ENCODE measurements around the gene AEBP1. TPM values are rescaled to one million over a fixed set of nuclear protein-coding genes. Genes with fewer than 3 reads are reported as not detected.

AEBP1 gene
- total RNA-seq, 1 experiment from 2014 or later = 49.3 TPM

- Histone ChIP-seq H3K4me1 (ENCODE audit: insufficient read depth, low read length) (no peaks in the 10 kb centered on the region), H3K18ac (ENCODE audit: insufficient read length, low read depth, low read length) (no peak overlapping the region), H3K23ac (ENCODE audit: insufficient read length, low read depth, low read length) (no peak overlapping the region), H3K79me1 (ENCODE audit: insufficient read depth, low read depth, low read length, poor library complexity, severe bottlenecking) (no peaks in the 10 kb centered on the region), H2BK5ac (ENCODE audit: insufficient read length, low read length) (no peak overlapping the region), H3K56ac (ENCODE audit: insufficient read length, low read depth, low read length) (no peak overlapping the region), H4K5ac (ENCODE audit: insufficient read length, low read depth, low read length) (no peak overlapping the region), H2BK20ac (ENCODE audit: low read depth, low read length, poor library complexity, severe bottlenecking) (no peak overlapping the region), H3K79me2 (ENCODE audit: insufficient read depth, low read length) (no peaks in the 10 kb centered on the region), H3K9me3 (ENCODE audit: control insufficient read depth, low read depth, low read length) (no peaks in the 10 kb centered on the region), H2BK15ac (ENCODE audit: low read depth, low read length) (no peak overlapping the region), H3K14ac (ENCODE audit: insufficient read depth, low read length) (no peak overlapping the region), H3T11ph (ENCODE audit: low read length) (no peak overlapping the region), H2AFZ (ENCODE audit: low read length) (no peak overlapping the region), H3K9ac (ENCODE audit: extremely low read depth, insufficient read length, low read length) (no peak overlapping the region), H2BK120ac (ENCODE audit: low read depth, low read length, poor library complexity, severe bottlenecking) (no peak overlapping the region), H4K8ac (replicated peaks; ENCODE audit: insufficient read length, low read depth, low read length) (no peak overlapping the region), H3K27ac (ENCODE audit: insufficient read length, low read depth, low read length) (no peak overlapping the region), H3K27me3 (ENCODE audit: insufficient read depth, low read length) (no peaks in the 10 kb centered on the region), H2BK12ac (ENCODE audit: insufficient read length, low read depth, low read length) (no peak overlapping the region), H4K20me1 (ENCODE audit: control insufficient read depth, insufficient read depth, insufficient read length) (no peaks in the 10 kb centered on the region), H3K4ac (ENCODE audit: low read depth, low read length) (no peak overlapping the region), H3K23me2 (ENCODE audit: insufficient read length, low read depth, low read length, poor library complexity, severe bottlenecking) (no peaks in the 10 kb centered on the region), H2AK5ac (ENCODE audit: insufficient read length, low read length) (no peak overlapping the region), H3K4me2 (ENCODE audit: insufficient read depth, insufficient read length, low read length) (no peak overlapping the region), H4K91ac (ENCODE audit: insufficient read length, low read depth, low read length) (no peak overlapping the region)
- no CpG with 5 or more reads among the region's 3 CpGs for WGBS (ENCODE audit: extremely low coverage, insufficient read length, low lambda C conversion rate)
- peaks cover 30% of the 10 kb centered on the region for H3K27me3 Mint-ChIP-seq (ENCODE audit: low read depth)
- peaks cover 0 to 10% of the 10 kb centered on the region in 2 experiments; a peak in 2 of 4 replicates for H3K4me1 Mint-ChIP-seq
- TF ChIP-seq, protein P1, sequence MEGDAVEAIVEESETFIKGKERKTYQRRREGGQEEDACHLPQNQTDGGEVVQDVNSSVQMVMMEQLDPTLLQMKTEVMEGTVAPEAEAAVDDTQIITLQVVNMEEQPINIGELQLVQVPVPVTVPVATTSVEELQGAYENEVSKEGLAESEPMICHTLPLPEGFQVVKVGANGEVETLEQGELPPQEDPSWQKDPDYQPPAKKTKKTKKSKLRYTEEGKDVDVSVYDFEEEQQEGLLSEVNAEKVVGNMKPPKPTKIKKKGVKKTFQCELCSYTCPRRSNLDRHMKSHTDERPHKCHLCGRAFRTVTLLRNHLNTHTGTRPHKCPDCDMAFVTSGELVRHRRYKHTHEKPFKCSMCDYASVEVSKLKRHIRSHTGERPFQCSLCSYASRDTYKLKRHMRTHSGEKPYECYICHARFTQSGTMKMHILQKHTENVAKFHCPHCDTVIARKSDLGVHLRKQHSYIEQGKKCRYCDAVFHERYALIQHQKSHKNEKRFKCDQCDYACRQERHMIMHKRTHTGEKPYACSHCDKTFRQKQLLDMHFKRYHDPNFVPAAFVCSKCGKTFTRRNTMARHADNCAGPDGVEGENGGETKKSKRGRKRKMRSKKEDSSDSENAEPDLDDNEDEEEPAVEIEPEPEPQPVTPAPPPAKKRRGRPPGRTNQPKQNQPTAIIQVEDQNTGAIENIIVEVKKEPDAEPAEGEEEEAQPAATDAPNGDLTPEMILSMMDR (conservative IDR thresholded peaks at IDR 0.05) = no peak
- H3K9me3 Mint-ChIP-seq = no peaks in the 10 kb centered on the region; a peak in 1 of 5 replicates
- H3K27ac Mint-ChIP-seq = no peak overlapping the region
- H3K36me3 Mint-ChIP-seq (ENCODE audit: insufficient read depth in 1 of 3, low read depth in 3 of 3) = no peaks in the 10 kb centered on the region
- H3K4me3 Mint-ChIP-seq = no peak overlapping the region
- DNase-seq = no peak
Measured at GRCh38 chr7:44095781-44096180, 8.4 kb upstream of the AEBP1 start.
